T-cell (primary cell): Measurements from ENCODE around the gene ADCY5. TPM values are rescaled to one million over a fixed set of nuclear protein-coding genes. Genes with fewer than 3 reads are reported as not detected.

Experiments
- ATAC-seq, 4 experiments: fragments of 200-7000 bp in 3 of 4; fragments of 150-1000 bp in 1 of 4; cut with Tn5 transposase; replicated peaks in 1 of 4; 1 replicate in 3 of 4; 2 replicates in 1 of 4; pipeline ENCODE4 v1.10.0; 2021; ENCODE audit warnings: moderate library complexity in 3 of 4, mild to moderate bottlenecking in 2 of 4, moderate number of reproducible peaks in 1 of 4
- CTCF ChIA-PET, 2 donors: fragments of 300-600 bp; sonication (Branson Sonifier 250); formaldehyde crosslinking; loops; one replicate each; lab custom pipeline; 2022; ENCODE audit warnings: antibody characterized with exemption in 2 of 2; lab: Charles Lee
- POLR2A ChIA-PET, 2 donors: fragments of 300-600 bp; sonication (Branson Sonifier 250); formaldehyde crosslinking; loops; one replicate each; lab custom pipeline; 2022; ENCODE audit warnings: antibody characterized with exemption in 2 of 2; lab: Charles Lee
- DNase-seq, 35 experiments: peaks; one replicate each; pipeline versions ENCODE4 v3.0.0 to v3.0.0-alpha.2; 2013 to 2023
- H3K27ac ChIP-seq: one replicate; pipeline ENCODE4 v1.5.1; 2013; ENCODE audit warnings: low read length
- H3K27me3 ChIP-seq, 2 experiments: replicated peaks in 1 of 2; 1 replicate in 1 of 2; 2 replicates in 1 of 2; pipeline versions ENCODE4 v1.6.1 to v1.7.0; 2013; ENCODE audit warnings: low read length in 1 of 2, mixed read lengths in 1 of 2; ENCODE audit not compliant: control insufficient read depth in 2 of 2, insufficient read depth in 2 of 2; ENCODE audit errors: extremely low read depth in 1 of 2
- H3K36me3 ChIP-seq, 2 donors: 1 replicate in 1 of 2; 2 replicates in 1 of 2; pipeline versions ENCODE4 v1.6.1 to v1.7.0; 2013; ENCODE audit warnings: low read length in 1 of 2; ENCODE audit not compliant: control insufficient read depth in 2 of 2, insufficient read depth in 1 of 2; ENCODE audit errors: extremely low read depth in 1 of 2
- H3K4me1 ChIP-seq, 2 experiments: 1 replicate in 1 of 2; 2 replicates in 1 of 2; pipeline versions ENCODE4 v1.6.1 to v1.7.0; 2013; ENCODE audit warnings: low read length in 2 of 2, mixed read lengths in 1 of 2; ENCODE audit not compliant: insufficient read depth in 2 of 2, control insufficient read depth in 1 of 2; ENCODE audit errors: extremely low read depth in 1 of 2
- H3K4me3 ChIP-seq, 2 donors: 1 replicate in 1 of 2; 2 replicates in 1 of 2; pipeline versions ENCODE4 v1.5.1 to v1.7.0; 2013; ENCODE audit warnings: mild to moderate bottlenecking in 2 of 2, low read length in 1 of 2, moderate library complexity in 1 of 2; ENCODE audit not compliant: control insufficient read depth in 1 of 2; ENCODE audit errors: extremely low read depth in 1 of 2
- H3K9me3 ChIP-seq: 2 replicates; pipeline ENCODE4 v1.7.0; 2013
- H3K27ac Mint-ChIP-seq, 2 donors: one replicate each; pipeline ENCODE4 v1.8.0; 2020 to 2021; ENCODE audit warnings: mild to moderate bottlenecking in 2 of 2, mixed read lengths in 2 of 2
- H3K27me3 Mint-ChIP-seq, 2 donors: one replicate each; pipeline ENCODE4 v1.8.0; 2021 to 2022; ENCODE audit warnings: mixed read lengths in 2 of 2
- H3K36me3 Mint-ChIP-seq: one replicate; pipeline ENCODE4 v1.8.0; 2021; ENCODE audit warnings: mixed read lengths
- H3K4me1 Mint-ChIP-seq, 3 donors: one replicate each; pipeline ENCODE4 v1.8.0; 2020 to 2022; ENCODE audit warnings: mixed read lengths in 3 of 3, mild to moderate bottlenecking in 1 of 3
- H3K4me3 Mint-ChIP-seq, 3 donors: one replicate each; pipeline ENCODE4 v1.8.0; 2020 to 2022; ENCODE audit warnings: mild to moderate bottlenecking in 3 of 3, mixed read lengths in 3 of 3, moderate library complexity in 3 of 3
- H3K9me3 Mint-ChIP-seq, 3 donors: one replicate each; pipeline ENCODE4 v1.8.0; 2020 to 2022; ENCODE audit warnings: mixed read lengths in 3 of 3
- WGBS: methylation state at CpG from one replicate; pipeline ENCODE4 v1.1.5; 2013; ENCODE audit warnings: missing lambda C conversion rate; ENCODE audit not compliant: insufficient coverage; 5-methylcytosine and 5-hydroxymethylcytosine counted together
- total RNA-seq, 35 experiments: library from RNA in 6 of 35; stranded (reverse) in 6 of 35; fragments of 120-200 nt in 1 of 35; gene quantifications; one replicate each; pipeline versions ENCODE4 v1.2.1 to v1.2.4 and lab custom pipeline; 2013 to 2026

ADCY5 gene
- total RNA-seq, 5 donors from 2014 or later (not counting 1 experiment from before 2014, with no cell fraction given): 0.23 TPM; not detected in 4

DNA sequence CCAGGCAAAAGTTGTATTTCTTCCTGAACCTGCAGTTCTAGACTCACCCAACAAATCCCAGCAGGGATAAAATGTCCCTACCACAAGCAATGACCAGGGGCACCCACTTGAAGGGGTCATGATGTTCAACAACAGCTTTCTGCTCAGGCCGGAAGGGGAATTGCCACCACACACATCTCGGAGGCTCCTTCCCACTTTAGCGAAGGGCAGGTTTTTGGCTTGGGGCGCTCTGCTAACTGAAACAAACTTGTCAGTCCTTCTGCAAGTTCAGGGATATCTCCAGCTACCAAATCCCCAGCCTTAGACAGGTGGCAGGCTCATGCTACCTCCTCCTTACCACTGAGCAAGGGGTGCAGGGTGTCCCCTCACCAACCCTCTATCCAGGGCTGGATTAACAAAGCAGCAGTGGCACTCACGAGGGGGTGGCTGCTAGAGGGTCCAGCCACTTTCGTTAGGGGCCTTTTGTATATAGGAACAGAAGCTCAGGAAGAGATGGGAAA, 2.2 kb downstream of the ADCY5 start:
- ATAC-seq: no peak
- no peaks in the 10 kb centered on the region for H3K9me3 ChIP-seq
- ChIA-PET POLR2A (no interaction called here), CTCF (interaction anchor here in 1 of 2 donors (0.6 kb wide), 1 partner anchor 1098 kb away, joined by 3 read pairs; no protein-coding TSS in a partner anchor)
- H3K4me1 Mint-ChIP-seq: peaks cover 0 to 10% (median 8%) of the 10 kb centered on the region in 3 donors
- H3K27ac ChIP-seq: no peak overlapping the region
- H3K27me3 Mint-ChIP-seq: peaks cover 61 to 70% of the 10 kb centered on the region in 2 donors
- no peak overlapping the region for H3K27ac Mint-ChIP-seq
- peak overlapping the region; percentile 63 to 74 (median 69) for H3K4me3 Mint-ChIP-seq
- H3K9me3 Mint-ChIP-seq: no peaks in the 10 kb centered on the region
- H3K4me3 ChIP-seq: no peak overlapping the region
- WGBS: 89% methylated on average over 4 of the region's 6 CpGs
- peaks cover 0 to 12% of the 10 kb centered on the region in 2 experiments for H3K4me1 ChIP-seq
- H3K36me3 ChIP-seq: no peaks in the 10 kb centered on the region
- no peaks in the 10 kb centered on the region for H3K36me3 Mint-ChIP-seq
- peaks cover 15 to 64% of the 10 kb centered on the region in 2 experiments for H3K27me3 ChIP-seq
- DNase-seq: no peak

DNA sequence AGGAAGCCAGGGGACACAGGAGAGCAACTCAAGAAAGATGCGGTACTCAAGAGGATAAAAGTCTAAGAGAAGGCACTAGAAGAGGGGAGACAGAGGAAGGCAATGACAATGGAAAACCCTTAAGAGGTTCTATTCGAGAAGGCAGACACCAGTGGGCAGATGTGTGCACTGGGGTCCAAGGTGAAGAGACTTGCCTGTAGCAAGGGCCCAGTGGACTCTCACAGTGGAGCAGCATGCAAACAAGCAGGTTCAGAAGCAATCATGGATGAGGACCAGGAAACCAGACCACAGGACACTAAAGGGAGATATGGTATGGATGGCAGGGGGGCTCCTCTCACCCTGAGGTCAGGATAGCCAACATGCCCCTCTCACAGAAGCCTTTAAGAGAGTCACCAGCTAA, 2.7 kb downstream of the ADCY5 start:
- H3K27ac Mint-ChIP-seq: no peak overlapping the region
- Histone ChIP-seq H3K27me3 (peaks cover 14 to 60% of the 10 kb centered on the region in 2 experiments), H3K4me3 (no peak overlapping the region), H3K36me3 (no peaks in the 10 kb centered on the region), H3K27ac (no peak overlapping the region), H3K9me3 (no peaks in the 10 kb centered on the region), H3K4me1 (peaks cover 0 to 12% of the 10 kb centered on the region in 2 experiments)
- peaks cover 0 to 10% (median 8%) of the 10 kb centered on the region in 3 donors for H3K4me1 Mint-ChIP-seq
- peak overlapping the region; percentile 18 to 74 (median 35) for H3K4me3 Mint-ChIP-seq
- DNase-seq (no peak), ATAC-seq (no peak)
- no peaks in the 10 kb centered on the region for H3K36me3 Mint-ChIP-seq
- H3K9me3 Mint-ChIP-seq: no peaks in the 10 kb centered on the region
- ChIA-PET POLR2A (no interaction called here), CTCF (no interaction called here)
- H3K27me3 Mint-ChIP-seq: peaks cover 59 to 69% of the 10 kb centered on the region in 2 donors
- WGBS: 79% methylated on average over 2 of the region's 2 CpGs

DNA sequence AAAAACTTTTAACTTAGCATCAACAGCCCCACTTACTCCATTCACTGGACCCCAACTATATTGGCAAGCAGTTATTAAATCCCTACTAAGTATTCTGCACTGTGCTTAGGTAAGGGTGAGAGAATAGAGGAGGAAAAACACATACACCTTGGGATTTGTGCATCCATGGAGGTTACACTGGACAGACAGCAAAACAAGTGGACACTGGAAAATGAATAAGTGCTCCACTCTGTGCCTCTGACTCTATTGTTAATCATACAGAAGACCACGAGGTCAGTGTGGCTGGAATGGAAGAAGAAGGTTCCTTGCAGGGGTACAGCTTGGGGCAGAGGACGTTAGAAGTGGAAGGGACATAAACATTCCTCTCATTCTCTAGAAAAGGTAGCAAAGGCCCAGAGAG, 3.2 kb downstream of the ADCY5 start:
- Histone ChIP-seq H3K27ac (no peak overlapping the region), H3K36me3 (no peaks in the 10 kb centered on the region), H3K27me3 (peaks cover 8 to 57% of the 10 kb centered on the region in 2 experiments), H3K4me3 (no peak overlapping the region), H3K4me1 (peaks cover 0 to 12% of the 10 kb centered on the region in 2 experiments), H3K9me3 (no peaks in the 10 kb centered on the region)
- Mint-ChIP-seq H3K4me1 (peaks cover 0 to 10% (median 8%) of the 10 kb centered on the region in 3 donors), H3K27me3 (peaks cover 55 to 66% of the 10 kb centered on the region in 2 donors), H3K27ac (no peak overlapping the region), H3K9me3 (no peaks in the 10 kb centered on the region), H3K4me3 (peak overlapping the region in 2 of 3 donors; percentile 35 to 74), H3K36me3 (no peaks in the 10 kb centered on the region)
- DNase-seq: no peak
- no peak for ATAC-seq
- ChIA-PET CTCF (interaction anchor here in 1 of 2 donors (0.7 kb wide), 1 partner anchor 10 kb away, joined by 3 read pairs; no protein-coding TSS in a partner anchor), POLR2A (no interaction called here)
- WGBS: no CpG with 5 or more reads among the region's 2 CpGs

DNA sequence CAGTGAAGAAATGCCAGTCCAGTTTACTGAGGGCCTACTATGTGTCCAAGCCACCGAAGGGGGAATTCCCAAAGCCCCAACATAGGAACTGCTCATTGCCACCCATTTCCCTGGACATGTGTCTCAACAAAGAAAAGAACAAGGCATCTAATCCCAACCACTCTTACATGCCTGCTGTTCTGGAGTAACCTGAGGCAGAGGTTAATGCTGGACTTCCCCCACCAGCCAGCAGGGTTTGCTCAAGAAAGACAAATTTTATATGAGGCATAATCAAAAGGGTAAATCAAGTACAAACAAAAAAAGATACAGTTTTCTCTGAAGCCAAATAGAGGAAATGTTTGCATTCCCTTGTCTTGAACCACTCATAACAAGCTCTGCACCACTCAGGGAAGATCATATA, 4.1 kb downstream of the ADCY5 start:
- H3K9me3 ChIP-seq: no peaks in the 10 kb centered on the region
- H3K36me3 ChIP-seq: no peaks in the 10 kb centered on the region
- no peak overlapping the region for H3K4me3 ChIP-seq
- no peak overlapping the region for H3K27ac ChIP-seq
- ATAC-seq: no peak
- no CpG with 5 or more reads among the region's 1 CpG for WGBS
- no peaks in the 10 kb centered on the region for H3K36me3 Mint-ChIP-seq
- DNase-seq: no peak
- H3K9me3 Mint-ChIP-seq: no peaks in the 10 kb centered on the region
- ChIA-PET POLR2A (no interaction called here), CTCF (no interaction called here)
- H3K27ac Mint-ChIP-seq: no peak overlapping the region
- peaks cover 3 to 55% of the 10 kb centered on the region in 2 experiments for H3K27me3 ChIP-seq
- H3K27me3 Mint-ChIP-seq: peaks cover 53 to 65% of the 10 kb centered on the region in 2 donors
- no peak overlapping the region for H3K4me3 Mint-ChIP-seq
- peaks cover 0 to 7% of the 10 kb centered on the region in 2 experiments for H3K4me1 ChIP-seq
- peaks cover 0 to 4% (median 2%) of the 10 kb centered on the region in 3 donors for H3K4me1 Mint-ChIP-seq

DNA sequence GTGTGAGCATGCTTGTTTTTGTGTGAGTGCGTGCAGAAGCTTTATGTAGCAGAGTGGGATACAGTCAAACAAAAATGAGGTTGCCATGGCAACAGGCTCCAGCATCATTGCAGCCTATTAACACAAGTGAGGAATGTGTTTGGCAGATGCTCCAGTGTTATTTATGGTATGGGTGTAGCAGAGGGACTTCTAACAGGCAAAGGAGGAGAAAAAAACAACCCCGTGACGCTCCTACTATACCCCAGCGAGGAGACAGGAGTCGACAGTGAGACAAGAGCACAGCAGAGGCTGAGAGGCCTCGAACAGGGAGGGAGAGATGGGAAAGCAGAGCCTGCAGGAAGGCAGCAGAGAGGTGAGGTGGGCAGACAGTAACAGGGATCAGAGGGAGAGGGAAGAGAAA, 4.9 kb downstream of the ADCY5 start:
- peaks cover 56 to 69% of the 10 kb centered on the region in 2 donors for H3K27me3 Mint-ChIP-seq
- ChIA-PET CTCF (no interaction called here), POLR2A (no interaction called here)
- no peaks in the 10 kb centered on the region for H3K9me3 Mint-ChIP-seq
- peaks cover 0 to 4% (median 2%) of the 10 kb centered on the region in 3 donors for H3K4me1 Mint-ChIP-seq
- no peak overlapping the region for H3K27ac ChIP-seq
- H3K27ac Mint-ChIP-seq: no peak overlapping the region
- ATAC-seq: no peak
- peaks cover 0 to 6% of the 10 kb centered on the region in 2 experiments for H3K4me1 ChIP-seq
- WGBS: 62% methylated on average over 5 of the region's 6 CpGs
- H3K4me3 ChIP-seq: no peak overlapping the region
- H3K36me3 Mint-ChIP-seq: no peaks in the 10 kb centered on the region
- no peaks in the 10 kb centered on the region for H3K9me3 ChIP-seq
- peaks cover 3 to 55% of the 10 kb centered on the region in 2 experiments for H3K27me3 ChIP-seq
- H3K4me3 Mint-ChIP-seq: no peak overlapping the region
- DNase-seq: no peak
- H3K36me3 ChIP-seq: no peaks in the 10 kb centered on the region

DNA sequence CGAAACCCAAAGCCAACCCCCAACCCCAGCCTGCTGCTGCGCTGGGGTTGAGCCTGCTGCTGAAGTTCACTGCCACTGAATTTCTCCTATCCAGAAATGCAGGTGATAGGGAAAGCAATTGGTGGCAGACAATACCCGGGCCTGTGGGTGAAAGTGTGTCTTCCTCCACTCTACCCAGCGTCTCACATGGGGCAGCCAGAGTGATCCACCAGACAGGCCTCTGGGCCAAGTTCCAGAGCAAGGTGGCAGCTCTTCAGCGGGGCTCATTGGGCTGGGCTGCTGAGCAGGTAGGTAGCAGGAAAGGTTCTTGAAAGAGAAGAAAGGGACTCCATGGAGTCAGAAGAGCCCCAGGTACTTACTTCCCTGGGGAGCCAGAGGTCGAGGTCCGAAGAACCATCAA, 6.0 kb downstream of the ADCY5 start:
- POLR2A ChIA-PET: no interaction called here
- peaks cover 0 to 4% (median 2%) of the 10 kb centered on the region in 3 donors for H3K4me1 Mint-ChIP-seq
- DNase-seq (no peak), ATAC-seq (no peak)
- H3K4me3 ChIP-seq: no peak overlapping the region
- H3K9me3 Mint-ChIP-seq: no peaks in the 10 kb centered on the region
- WGBS: 92% methylated on average over 5 of the region's 7 CpGs
- no peak overlapping the region for H3K27ac ChIP-seq
- H3K4me1 ChIP-seq: no peaks in the 10 kb centered on the region
- H3K4me3 Mint-ChIP-seq: no peak overlapping the region
- peaks cover 60 to 69% of the 10 kb centered on the region in 2 donors for H3K27me3 Mint-ChIP-seq
- H3K36me3 ChIP-seq: no peaks in the 10 kb centered on the region
- peaks cover 5 to 48% of the 10 kb centered on the region in 2 experiments for H3K27me3 ChIP-seq
- no peaks in the 10 kb centered on the region for H3K9me3 ChIP-seq
- CTCF ChIA-PET: no interaction called here
- H3K27ac Mint-ChIP-seq: peak overlapping the region in 1 of 2 donors; percentile 29
- no peaks in the 10 kb centered on the region for H3K36me3 Mint-ChIP-seq
